ENCODE data around the gene SAXO2.
"Not testable (repeated sequence)": the region's sequence is repeated elsewhere in the genome, so short reads cannot be mapped to it uniquely, and the experiment has no call there.

Gene SAXO2

DNA sequence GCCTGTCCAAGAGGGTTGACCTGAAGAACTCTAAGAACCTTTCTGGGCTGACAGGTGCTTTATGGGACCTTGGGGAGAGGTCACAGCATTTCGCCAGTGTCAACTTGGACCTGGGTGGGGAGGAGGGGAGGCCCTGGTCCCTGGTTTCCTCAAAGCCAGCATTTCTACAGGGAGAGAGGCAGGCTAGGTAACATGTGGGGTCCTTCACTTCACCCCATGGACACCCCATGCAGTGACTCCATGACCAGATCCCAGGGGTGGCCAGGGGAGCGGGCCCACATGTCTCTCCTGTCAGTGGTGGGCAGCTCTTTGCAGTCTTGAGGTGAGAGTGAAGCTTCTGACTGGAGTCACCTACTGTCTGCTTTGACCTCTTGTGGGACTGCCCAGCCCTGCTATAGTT, 50.8 kb downstream of the SAXO2 start:
- in situ Hi-C loops (cut with MboI; ENCODE audit: low pct_unique_long_range_greater_than_20kb, low sequenced_read_pairs, unreplicated experiment) = no loop called here
- no peak for DNase-seq (ENCODE audit: low spot score)
- TF ChIP-seq, protein P1, sequence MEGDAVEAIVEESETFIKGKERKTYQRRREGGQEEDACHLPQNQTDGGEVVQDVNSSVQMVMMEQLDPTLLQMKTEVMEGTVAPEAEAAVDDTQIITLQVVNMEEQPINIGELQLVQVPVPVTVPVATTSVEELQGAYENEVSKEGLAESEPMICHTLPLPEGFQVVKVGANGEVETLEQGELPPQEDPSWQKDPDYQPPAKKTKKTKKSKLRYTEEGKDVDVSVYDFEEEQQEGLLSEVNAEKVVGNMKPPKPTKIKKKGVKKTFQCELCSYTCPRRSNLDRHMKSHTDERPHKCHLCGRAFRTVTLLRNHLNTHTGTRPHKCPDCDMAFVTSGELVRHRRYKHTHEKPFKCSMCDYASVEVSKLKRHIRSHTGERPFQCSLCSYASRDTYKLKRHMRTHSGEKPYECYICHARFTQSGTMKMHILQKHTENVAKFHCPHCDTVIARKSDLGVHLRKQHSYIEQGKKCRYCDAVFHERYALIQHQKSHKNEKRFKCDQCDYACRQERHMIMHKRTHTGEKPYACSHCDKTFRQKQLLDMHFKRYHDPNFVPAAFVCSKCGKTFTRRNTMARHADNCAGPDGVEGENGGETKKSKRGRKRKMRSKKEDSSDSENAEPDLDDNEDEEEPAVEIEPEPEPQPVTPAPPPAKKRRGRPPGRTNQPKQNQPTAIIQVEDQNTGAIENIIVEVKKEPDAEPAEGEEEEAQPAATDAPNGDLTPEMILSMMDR (IDR thresholded peaks at IDR 0.05; ENCODE audit: extremely low read depth, insufficient read depth, missing control alignments) = no peak

DNA sequence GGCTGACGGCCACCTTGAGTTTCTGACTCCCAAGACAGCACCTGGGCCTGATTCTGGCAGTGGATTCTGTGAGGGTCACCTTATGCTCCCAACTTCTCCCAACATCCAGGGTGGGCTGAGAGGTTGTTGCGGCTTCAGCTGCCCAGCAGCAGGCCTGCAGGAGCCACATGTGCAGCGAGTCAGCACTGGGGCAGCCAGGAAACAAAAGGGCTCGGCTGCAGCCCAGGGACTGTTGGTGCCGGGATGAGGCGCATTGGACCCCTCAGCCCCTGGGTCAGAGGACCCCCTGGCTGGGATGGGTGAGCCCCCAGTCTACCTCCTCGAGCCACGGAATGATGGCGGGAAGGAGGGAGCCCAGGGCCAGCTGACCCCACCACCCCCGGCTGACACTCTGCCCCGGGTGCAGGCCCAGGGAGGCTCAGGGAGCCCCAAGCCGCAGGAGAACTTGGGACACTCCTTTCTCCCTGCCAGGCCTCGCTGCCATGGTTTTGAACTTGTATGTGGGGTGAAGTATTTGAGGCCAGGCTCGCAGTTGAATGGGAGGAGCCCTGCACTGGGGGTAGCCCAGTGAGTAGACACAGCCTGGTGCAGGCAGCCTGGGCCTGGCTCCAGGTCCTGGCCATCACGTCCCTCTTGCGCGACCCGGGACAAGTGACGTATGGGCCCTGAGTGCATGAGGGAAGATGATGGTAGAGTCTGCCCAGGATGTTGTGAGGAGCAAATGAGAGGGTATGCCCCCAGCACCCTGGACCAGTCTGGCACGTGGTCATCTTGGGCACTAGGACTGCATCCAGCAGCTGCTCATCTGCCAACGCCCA, 51.5 kb downstream of the SAXO2 start:
- DNase-seq (ENCODE audit: low spot score); in situ Hi-C loops (cut with MboI; ENCODE audit: low pct_unique_long_range_greater_than_20kb, low sequenced_read_pairs, unreplicated experiment): not testable (repeated sequence)

DNA sequence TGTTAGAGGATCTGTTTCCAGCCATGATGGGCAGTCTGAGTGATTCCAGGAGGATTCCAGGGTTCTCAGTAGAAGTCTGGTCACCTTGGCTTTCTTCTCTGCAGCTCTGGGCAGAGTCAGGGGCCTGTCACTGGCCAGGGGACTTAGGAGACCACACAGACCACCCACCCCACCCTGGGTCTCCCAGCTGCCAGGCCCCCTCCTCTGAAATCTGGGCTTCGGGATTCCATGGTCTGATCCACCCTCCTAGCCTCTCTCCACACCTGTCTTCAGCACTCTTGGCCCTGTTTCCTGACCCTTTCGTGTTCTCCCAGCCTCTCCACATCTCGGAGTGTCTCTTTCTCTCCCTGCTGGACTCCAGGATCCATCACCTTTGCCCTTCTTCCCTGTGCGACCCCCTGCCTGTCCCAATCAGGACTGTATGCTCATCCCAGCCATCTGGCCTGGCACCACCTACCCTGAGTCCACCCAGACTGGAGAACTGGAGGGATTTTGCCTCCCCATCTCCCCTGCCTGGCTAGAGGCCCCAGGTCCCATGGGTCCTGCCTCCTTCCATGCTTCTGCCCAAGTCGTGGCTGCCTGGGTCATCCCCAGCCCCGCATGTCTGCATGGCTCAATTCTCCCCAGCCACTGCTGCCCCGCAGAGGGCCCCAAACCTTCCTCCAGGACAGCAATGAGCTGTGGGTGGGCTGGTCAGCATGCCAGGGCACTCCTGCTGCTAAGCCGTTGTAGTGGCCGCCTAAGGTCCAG, 52.3 kb downstream of the SAXO2 start:
- TF ChIP-seq, protein P1 (IDR thresholded peaks at IDR 0.05; ENCODE audit: extremely low read depth, insufficient read depth, missing control alignments) = no peak
- DNase-seq (ENCODE audit: low spot score) = no peak
- in situ Hi-C loops (cut with MboI; ENCODE audit: low pct_unique_long_range_greater_than_20kb, low sequenced_read_pairs, unreplicated experiment) = no loop called here

DNA sequence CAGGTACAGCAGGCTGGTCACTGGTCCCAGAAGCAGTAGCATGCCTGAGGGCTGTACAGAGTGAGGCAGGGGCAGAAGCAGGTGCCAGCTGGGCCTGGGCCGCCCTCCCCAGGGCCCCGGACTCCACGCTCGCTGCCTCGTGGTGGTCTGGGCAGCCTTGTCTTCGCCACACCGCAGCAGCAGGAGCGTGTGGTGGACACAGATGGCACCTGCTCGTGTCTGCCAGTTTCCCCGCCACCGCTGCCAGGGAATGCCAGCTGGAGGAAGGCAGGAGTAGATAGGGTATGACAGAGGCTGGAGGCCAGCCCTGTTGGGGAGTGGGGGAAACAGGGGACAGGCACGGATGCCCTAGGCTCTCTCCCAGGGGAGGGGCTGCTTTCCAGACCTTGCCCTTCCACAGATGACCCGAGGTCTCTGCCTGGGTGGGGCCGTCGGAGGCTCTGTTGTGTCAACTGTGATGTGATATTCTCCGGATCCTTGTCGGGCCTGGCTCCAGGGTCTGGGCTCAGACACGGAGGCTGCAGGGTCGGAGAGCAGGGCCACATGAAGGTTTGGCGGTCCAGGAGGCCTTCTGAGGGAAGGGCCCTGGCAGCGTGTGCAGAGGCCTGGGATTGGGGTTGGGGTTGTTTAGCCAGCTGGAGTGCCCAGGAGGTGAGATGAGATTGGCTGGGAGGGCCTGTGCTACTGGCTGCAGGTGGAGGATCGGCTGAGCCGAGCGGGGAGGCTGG, 53.1 kb downstream of the SAXO2 start:
- in situ Hi-C loops (cut with MboI; ENCODE audit: low pct_unique_long_range_greater_than_20kb, low sequenced_read_pairs, unreplicated experiment) = no loop called here
- no peak for DNase-seq (ENCODE audit: low spot score)
- TF ChIP-seq, protein P1 (IDR thresholded peaks at IDR 0.05; ENCODE audit: extremely low read depth, insufficient read depth, missing control alignments) = no peak

DNA sequence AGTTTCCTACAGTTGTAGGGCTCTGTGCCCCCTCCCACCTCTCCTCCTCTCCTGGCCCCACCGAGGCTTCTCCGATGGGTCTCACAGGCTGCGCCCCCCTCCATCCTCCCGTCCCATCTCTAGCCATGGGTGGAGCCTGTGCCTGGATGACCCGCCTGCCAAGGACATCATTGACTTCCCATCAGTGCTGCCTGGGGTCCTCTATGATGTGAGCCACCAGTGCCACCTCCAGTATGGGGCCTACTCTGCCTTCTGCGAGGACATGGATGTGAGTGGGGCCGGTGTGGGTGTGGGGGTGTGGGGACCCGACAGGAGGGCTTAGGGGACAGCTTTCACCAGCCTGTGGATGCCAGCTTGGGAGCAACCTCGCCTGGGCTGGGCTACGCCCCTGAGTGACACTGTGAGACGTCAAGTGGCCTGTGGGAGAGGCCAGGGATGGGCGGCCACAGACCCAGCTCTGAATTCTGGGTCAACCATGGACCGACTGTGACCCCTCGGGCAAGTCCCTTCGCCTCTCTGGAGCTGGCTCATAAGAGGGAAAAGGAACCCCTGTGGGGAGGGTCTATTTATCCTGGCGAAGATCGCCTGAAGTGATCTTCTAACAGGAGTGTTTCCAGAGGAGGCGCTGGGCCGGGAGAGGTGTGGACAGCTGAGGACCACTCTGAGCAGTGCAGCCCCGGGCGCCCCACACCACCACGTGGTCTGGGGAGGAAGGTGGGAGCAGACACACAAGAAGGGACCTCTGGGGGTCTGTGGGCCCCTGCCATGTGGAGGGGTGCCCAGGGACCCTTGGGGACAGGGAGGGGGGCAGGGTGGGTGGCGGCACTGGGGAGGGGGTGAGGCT, 53.9 kb downstream of the SAXO2 start:
- in situ Hi-C loops (cut with MboI; ENCODE audit: low pct_unique_long_range_greater_than_20kb, low sequenced_read_pairs, unreplicated experiment) = not testable (repeated sequence)

DNA sequence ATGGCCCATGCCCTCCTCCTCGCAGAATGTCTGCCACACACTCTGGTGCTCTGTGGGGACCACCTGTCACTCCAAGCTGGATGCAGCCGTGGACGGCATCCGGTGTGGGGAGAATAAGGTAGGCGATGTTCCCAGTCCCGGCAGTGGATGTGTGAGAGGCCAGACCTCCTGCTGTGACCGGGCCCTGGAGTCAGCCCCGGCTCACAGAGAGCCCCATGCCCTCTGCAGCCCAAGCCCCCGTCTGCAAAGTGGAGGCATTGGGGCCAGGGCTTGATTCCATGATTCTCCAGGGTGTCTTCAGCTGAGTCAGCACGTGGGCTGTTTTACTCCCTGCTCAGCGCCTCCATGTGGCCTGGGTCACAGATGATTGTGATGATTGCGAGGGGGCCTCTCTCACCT, 54.5 kb downstream of the SAXO2 start:
- DNase-seq (ENCODE audit: low spot score) = no peak
- TF ChIP-seq, protein P1 (IDR thresholded peaks at IDR 0.05; ENCODE audit: extremely low read depth, insufficient read depth, missing control alignments) = no peak
- in situ Hi-C loops (cut with MboI; ENCODE audit: low pct_unique_long_range_greater_than_20kb, low sequenced_read_pairs, unreplicated experiment) = no loop called here

More for the DNA sequence above, 53.9 kb downstream of the SAXO2 start:
- DNase-seq (ENCODE audit: low spot score) = not testable (repeated sequence)

DNA sequence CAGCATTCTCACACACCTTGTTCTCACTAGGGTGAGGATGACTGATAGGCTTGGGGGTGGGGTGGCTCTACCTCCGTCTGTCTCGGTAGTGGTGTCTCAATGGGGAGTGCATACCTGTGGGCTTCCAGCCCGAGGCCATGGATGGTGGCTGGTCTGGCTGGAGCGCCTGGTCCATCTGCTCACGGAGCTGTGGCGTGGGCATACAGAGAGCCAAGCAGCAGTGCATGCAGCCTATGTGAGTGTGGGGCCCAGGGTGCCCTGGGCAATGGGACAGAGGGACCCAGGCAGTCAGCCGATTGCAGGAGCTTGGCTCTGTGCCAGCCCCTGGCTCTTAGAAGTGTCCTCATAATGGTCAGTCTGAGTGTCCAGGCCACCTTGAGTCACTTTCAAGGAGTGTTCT, 54.9 kb downstream of the SAXO2 start:
- DNase-seq (ENCODE audit: low spot score); in situ Hi-C loops (cut with MboI; ENCODE audit: low pct_unique_long_range_greater_than_20kb, low sequenced_read_pairs, unreplicated experiment): not testable (repeated sequence)

DNA sequence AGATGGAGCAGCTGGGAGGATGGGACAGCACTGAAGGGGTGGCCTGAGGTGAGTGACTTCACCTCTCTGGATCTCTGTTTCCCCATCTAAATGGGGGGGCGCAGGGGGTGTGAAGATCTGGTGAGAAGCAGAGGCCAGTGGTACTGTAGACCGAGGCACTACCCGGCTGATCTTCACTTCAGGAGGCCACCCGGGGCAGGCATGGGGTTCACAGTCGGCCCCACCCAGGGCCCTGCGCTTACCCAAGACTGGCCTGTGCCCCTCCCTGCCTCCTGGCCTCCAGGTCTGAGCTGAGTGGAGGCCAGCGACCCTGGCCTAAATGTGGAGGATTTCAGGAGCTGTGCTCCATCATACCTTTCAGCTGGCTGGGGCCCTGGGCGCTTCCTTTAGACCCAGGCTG, 55.7 kb downstream of the SAXO2 start:
- DNase-seq (ENCODE audit: low spot score); in situ Hi-C loops (cut with MboI; ENCODE audit: low pct_unique_long_range_greater_than_20kb, low sequenced_read_pairs, unreplicated experiment): not testable (repeated sequence)

DNA sequence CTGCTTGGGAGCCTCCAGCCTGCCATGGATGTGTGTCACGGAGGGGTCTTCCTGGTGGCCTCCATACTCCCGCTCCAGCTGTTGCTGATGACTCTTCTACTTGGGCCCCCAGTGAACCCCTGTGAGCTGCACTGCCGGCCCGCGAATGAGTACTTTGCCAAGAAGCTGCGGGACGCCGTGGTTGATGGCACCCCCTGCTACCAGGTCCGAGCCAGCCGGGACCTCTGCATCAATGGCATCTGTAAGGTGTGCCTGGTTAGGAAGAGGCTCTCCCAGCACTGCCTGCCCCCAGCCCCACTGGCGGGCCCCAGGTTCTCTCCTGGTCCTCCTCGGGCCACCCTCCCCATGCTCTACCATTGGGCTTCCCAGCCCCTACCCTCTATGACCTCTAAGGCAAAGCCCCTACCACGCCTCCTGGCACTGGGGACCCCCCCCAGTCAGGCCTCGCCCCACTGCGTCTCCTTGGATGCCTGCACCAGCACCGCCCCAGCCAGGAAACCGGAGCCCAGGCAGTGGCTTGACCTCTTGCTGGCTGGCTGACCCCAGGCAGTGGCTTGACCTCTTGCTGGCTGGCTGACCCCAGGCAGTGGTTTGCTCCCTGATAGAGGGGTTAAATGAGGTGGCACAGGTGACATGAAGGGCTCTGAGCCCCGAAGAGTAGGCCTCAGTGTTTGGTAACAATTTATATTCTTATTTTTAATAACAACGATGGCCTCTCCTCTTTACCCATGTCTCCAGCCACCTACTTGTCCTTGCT, 57.1 kb downstream of the SAXO2 start:
- in situ Hi-C loops (cut with MboI; ENCODE audit: low pct_unique_long_range_greater_than_20kb, low sequenced_read_pairs, unreplicated experiment) = not testable (repeated sequence)

DNA sequence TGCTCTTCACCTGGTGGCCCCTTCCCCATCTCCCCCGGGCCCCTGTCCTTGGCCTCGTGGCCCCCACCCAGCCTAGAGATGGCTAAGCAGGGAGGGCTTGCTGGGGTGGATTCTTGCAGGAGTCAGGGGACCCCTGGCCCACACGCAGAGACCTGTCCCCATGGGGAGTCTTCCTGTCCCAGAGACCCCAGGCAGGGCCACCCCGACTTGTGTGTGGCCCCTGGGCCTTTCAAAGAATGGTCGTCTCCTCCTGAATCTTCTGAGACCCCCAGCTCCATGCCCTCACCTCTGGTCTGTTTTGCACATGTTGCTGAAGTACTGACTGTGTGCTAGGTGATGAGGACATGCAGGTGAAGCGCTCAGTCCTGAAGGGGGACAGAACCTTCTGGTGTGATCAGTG, 58.2 kb downstream of the SAXO2 start:
- in situ Hi-C loops (cut with MboI; ENCODE audit: low pct_unique_long_range_greater_than_20kb, low sequenced_read_pairs, unreplicated experiment); DNase-seq (ENCODE audit: low spot score): not testable (repeated sequence)

More for the DNA sequence above, 57.1 kb downstream of the SAXO2 start:
- DNase-seq (ENCODE audit: low spot score) = not testable (repeated sequence)

DNA sequence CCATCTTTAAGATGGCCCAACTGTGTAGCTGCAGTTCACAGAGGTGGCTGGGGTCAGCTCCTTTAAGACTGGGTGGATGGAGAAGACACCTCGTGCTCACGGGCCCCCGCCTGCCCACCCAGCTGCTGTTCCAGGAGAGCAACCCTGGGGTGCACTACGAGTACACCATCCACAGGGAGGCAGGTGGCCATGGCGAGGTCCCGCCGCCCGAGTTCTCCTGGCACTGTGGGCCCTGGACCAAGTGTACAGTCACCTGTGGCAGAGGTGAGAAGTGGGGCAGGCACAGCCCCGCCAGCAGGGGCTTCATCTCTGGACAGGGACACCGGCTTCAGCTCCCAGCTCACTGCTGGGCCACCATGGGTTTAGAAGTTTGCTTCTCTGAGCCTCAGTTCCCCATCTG, 59.9 kb downstream of the SAXO2 start:
- DNase-seq (ENCODE audit: low spot score); in situ Hi-C loops (cut with MboI; ENCODE audit: low pct_unique_long_range_greater_than_20kb, low sequenced_read_pairs, unreplicated experiment): not testable (repeated sequence)

Measured in GM13977 (cell line).